GM12873 (cell line): ENCODE results near the gene TRIOBP.

Source experiments
- CTCF ChIP-seq: IDR thresholded peaks from 2 replicates; pipeline ENCODE4 v1.5.1; 2012; ENCODE audit warnings: low read depth, mild to moderate bottlenecking, moderate library complexity, low read length, control low read depth; ENCODE audit not compliant: insufficient read depth; ENCODE audit errors: missing control alignments

TRIOBP gene

DNA sequence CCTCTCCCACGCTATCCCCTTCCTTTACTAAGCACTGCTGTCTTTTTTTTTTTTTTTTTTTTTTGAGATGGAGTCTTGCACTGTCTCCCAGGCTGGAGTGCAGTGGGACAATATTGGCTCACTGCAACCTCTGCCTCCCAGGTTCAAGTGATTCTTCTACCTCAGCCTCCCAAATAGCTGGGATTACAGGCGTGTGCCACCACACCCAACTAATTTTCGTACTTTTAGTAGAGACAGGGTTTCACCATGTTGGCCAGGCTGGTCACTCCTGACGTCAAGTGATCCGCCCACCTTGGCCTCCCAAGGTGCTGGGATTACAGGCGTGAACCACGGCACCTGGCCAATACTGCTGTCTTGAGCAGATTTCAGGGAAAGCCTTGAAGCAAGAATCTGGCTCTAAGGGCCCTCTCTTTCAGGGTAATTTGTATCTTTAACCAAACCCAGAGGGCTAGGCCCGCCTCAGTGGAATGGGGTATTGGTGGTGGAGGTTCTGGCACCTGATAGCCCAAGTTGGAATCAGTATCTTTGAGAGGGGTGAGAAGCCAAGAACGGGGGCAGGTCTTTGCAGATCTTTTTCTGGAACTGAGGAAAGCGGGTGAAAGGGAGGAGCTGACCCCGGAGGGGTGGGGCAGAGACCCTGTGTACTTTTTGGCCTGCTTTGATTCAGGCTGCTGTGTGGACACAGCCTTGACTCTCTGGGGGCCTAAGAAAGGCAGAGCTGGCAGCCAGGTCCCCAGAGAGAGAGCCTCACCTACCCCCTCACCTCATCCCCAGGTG is 37.0 kb downstream of the TRIOBP start:
- TF ChIP-seq CTCF: no peak

DNA sequence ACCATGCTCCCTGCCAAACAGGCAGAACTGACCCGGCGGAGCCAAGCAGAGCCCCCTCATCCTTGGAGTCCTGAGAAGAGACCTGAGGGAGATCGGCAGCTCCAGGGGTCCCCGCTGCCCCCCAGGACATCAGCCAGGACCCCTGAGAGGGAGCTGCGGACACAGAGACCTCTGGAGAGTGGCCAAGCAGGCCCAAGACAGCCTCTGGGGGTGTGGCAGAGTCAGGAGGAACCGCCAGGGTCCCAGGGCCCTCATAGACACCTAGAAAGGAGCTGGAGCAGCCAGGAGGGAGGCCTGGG is 37.5 kb downstream of the TRIOBP start:
- TF ChIP-seq CTCF: no peak

DNA sequence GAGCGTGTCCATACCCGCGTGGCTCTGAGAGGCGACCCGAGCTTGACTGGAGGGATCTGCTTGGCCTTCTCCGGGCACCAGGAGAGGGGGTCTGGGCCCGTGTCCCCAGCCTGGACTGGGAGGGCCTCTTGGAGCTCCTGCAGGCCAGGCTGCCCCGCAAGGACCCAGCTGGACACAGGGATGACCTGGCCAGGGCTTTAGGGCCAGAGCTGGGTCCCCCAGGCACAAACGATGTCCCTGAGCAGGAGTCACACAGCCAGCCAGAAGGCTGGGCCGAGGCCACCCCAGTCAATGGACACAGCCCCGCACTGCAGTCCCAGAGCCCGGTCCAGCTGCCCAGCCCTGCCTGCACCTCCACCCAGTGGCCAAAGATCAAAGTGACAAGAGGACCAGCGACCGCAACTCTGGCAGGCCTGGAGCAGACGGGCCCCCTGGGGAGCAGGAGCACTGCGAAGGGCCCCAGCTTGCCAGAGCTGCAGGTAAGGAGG is 38.2 kb downstream of the TRIOBP start:
- TF ChIP-seq CTCF: no peak

DNA sequence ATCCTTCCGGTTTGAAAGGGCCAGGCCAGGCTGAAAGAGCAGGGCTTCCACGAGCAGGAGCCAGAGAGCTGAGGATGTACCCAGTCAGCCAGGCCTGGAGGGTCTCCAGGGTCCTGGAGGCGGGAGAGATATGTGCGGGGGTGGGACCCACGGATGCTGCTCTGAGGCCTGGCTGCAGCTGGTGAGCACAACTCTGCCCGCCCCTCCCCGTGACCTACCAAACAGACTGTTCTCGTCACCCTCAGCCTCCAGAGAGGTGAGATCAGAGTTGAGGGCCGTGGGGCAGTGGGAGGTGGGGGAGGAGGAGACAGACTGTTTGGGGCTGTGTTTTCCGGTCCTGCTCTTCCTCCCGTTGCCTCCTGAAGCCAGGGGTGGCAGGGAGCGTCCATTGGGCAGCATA is 42.2 kb downstream of the TRIOBP start:
- no peak for TF ChIP-seq CTCF

DNA sequence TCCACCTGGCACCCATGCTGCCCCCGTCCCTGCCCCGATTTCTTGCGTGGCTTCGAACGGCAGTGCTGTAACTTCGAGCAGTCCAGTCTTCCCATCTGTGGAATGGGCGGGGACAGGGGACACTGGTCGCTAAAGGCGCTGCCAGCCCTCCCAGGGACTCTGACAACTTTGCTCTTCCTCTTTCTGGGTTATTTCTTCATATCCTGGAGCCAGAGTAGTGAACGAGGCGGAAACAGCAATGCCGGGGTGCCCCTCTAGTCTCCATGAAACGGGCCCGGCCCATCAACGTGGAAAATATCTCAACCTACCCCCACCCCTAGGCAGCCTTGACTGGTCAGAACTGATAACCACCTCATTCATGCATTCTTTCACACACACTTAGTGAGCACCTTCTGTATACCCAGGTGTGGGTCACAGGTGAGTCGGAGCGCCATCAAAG is 42.8 kb downstream of the TRIOBP start:
- no peak for TF ChIP-seq CTCF

- TF ChIP-seq CTCF: no peak
These were observed 43.8 kb downstream of the TRIOBP start for GRCh38 chr22:37740455-37741311.

DNA sequence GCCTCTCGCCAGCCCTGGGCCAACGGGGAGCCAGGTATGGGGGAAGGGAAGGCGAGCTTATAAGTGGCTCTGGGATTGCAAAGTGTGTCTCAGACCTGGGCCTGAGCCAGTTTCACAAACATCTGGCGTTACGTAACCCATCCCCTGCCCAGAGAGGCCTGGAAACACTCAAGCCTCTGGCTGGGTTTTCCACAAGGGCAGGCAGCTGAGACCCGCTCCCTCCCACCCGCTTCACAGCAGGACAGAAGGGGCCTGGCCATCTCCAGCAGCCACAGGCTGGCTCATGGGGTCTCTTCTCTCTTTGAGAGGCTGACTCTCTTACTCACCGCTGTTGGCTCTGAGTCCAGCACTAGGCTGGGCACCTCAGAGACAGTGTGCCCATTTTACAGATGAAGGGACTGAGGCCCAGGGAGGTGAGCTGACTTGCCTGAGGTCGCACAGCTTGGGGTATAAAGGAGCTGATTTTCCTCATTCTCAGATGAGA is 44.5 kb downstream of the TRIOBP start:
- TF ChIP-seq CTCF: no peak
